Liver (tissue), 9 donors: ENCODE measurements around the gene CCL24. TPM values are rescaled to one million over a fixed set of nuclear protein-coding genes. Genes with fewer than 3 reads are reported as not detected.
A peak's percentile ranks its signal among the peaks of the same experiment; 100 is the strongest.

Experiments used
- DNase-seq: peaks from one replicate; pipeline ENCODE4 v3.0.0-alpha.2; 2017; ENCODE audit warnings: low spot score
- H3K27ac ChIP-seq, 2 donors: one replicate each; pipeline ENCODE4 v1.7.0; 2013; ENCODE audit warnings: inconsistent platforms in 2 of 2, low read length in 2 of 2, control low read depth in 1 of 2, low read depth in 1 of 2, mild to moderate bottlenecking in 1 of 2
- H3K27me3 ChIP-seq, 4 donors: one replicate each; pipeline versions ENCODE4 v1.6.1 to v1.7.0; 2013; ENCODE audit warnings: low read length in 3 of 4, inconsistent platforms in 1 of 4, mild to moderate bottlenecking in 1 of 4, moderate library complexity in 1 of 4; ENCODE audit not compliant: control insufficient read depth in 4 of 4, insufficient read depth in 4 of 4
- H3K36me3 ChIP-seq, 4 donors: one replicate each; pipeline versions ENCODE4 v1.6.1 to v1.7.0; 2013; ENCODE audit warnings: low read length in 3 of 4, mild to moderate bottlenecking in 3 of 4, low read depth in 1 of 4, moderate library complexity in 1 of 4; ENCODE audit not compliant: control insufficient read depth in 4 of 4, insufficient read depth in 3 of 4
- H3K4me1 ChIP-seq, 4 donors: one replicate each; pipeline versions ENCODE4 v1.6.1 to v1.7.0; 2013; ENCODE audit warnings: low read length in 3 of 4, mild to moderate bottlenecking in 3 of 4, moderate library complexity in 1 of 4; ENCODE audit not compliant: control insufficient read depth in 4 of 4, insufficient read depth in 4 of 4
- H3K4me3 ChIP-seq, 3 donors: one replicate each; pipeline versions ENCODE4 v1.6.1 to v1.7.0; 2013; ENCODE audit warnings: low read length in 3 of 3, control low read depth in 1 of 3, low read depth in 1 of 3, mild to moderate bottlenecking in 1 of 3
- H3K9ac ChIP-seq, 2 donors: one replicate each; pipeline ENCODE4 v1.7.0; 2013; ENCODE audit warnings: low read length in 2 of 2, mild to moderate bottlenecking in 2 of 2, moderate library complexity in 2 of 2, control low read depth in 1 of 2, low read depth in 1 of 2
- H3K9me3 ChIP-seq, 4 donors: one replicate each; pipeline versions ENCODE4 v1.6.1 to v1.7.0; 2013; ENCODE audit warnings: low read length in 3 of 4; ENCODE audit not compliant: control insufficient read depth in 4 of 4
- FOXA1 ChIP-seq: IDR thresholded peaks from 2 replicates; pipeline ENCODE4 v1.6.1; 2016; ENCODE audit warnings: antibody characterized with exemption
- FOXA2 ChIP-seq: IDR thresholded peaks from 2 replicates; pipeline ENCODE4 v1.6.1; 2016; ENCODE audit warnings: antibody characterized with exemption
- GABPA ChIP-seq, 2 donors: IDR thresholded peaks in 1 of 2; conservative IDR thresholded peaks in 1 of 2; 2 replicates each; pipeline ENCODE4 v1.6.1; 2016; ENCODE audit warnings: antibody characterized with exemption in 2 of 2, mild to moderate bottlenecking in 1 of 2, moderate library complexity in 1 of 2
- HNF4A ChIP-seq, 2 donors: conservative IDR thresholded peaks; 2 replicates each; pipeline ENCODE4 v1.6.1; 2016; ENCODE audit warnings: antibody characterized with exemption in 2 of 2, mild to moderate bottlenecking in 2 of 2
- HNF4G ChIP-seq: IDR thresholded peaks from 2 replicates; pipeline ENCODE4 v1.6.1; 2016; ENCODE audit warnings: antibody characterized with exemption
- JUND ChIP-seq, 2 donors: IDR thresholded peaks; 2 replicates each; pipeline ENCODE4 v1.6.1; 2016; ENCODE audit warnings: antibody characterized with exemption in 2 of 2
- NR2F2 ChIP-seq: IDR thresholded peaks from 2 replicates; pipeline ENCODE4 v1.6.1; 2016; ENCODE audit warnings: antibody characterized with exemption
- RAD21 ChIP-seq, 2 donors: IDR thresholded peaks; 2 replicates each; pipeline ENCODE4 v1.6.1; 2016; ENCODE audit warnings: antibody characterized with exemption in 2 of 2, mild to moderate bottlenecking in 2 of 2
- RXRA ChIP-seq, 2 donors: IDR thresholded peaks; 2 replicates each; pipeline ENCODE4 v1.6.1; 2017 to 2018; ENCODE audit warnings: antibody characterized with exemption in 2 of 2, mild to moderate bottlenecking in 1 of 2
- SP1 ChIP-seq: IDR thresholded peaks from 2 replicates; pipeline ENCODE4 v1.6.1; 2018; ENCODE audit warnings: antibody characterized with exemption, mild to moderate bottlenecking
- TAF1 ChIP-seq: conservative IDR thresholded peaks from 2 replicates; pipeline ENCODE4 v1.6.1; 2016; ENCODE audit warnings: antibody characterized with exemption, mild to moderate bottlenecking
- YY1 ChIP-seq: IDR thresholded peaks from 2 replicates; pipeline ENCODE4 v1.6.1; 2016; ENCODE audit warnings: antibody characterized with exemption, mild to moderate bottlenecking
- WGBS: extraction: QIAGEN DNeasy Blood & Tissue Kit; methylation state at CpG from one replicate; pipeline ENCODE4 v1.1.7; 2013; 5-methylcytosine and 5-hydroxymethylcytosine counted together
- polyA plus RNA-seq, 2 donors: library from polyadenylated mRNA; stranded (reverse) in 1 of 2; unstranded in 1 of 2; fragments of 200-250 nt in 1 of 2; fragments of >200 nt in 1 of 2; fragmentation: Nextera tagmentation in 1 of 2; extraction: Ambion mirVana in 1 of 2; gene quantifications; one replicate each; pipeline versions ENCODE4 v1.2.1 to v1.2.3, GENCODE V29; 2013 to 2015
- total RNA-seq, 2 donors: library from RNA; depleted of rRNA; stranded (reverse); fragments of >200 nt; gene quantifications; one replicate each; pipeline ENCODE4 v1.2.3, GENCODE V29; 2014
- TF ChIP-seq, protein P1 (sequence below): IDR thresholded peaks from 2 replicates; pipeline ENCODE4 v1.6.1; 2016; ENCODE audit warnings: antibody characterized with exemption, mild to moderate bottlenecking
- TF ChIP-seq, protein P2 (sequence below): IDR thresholded peaks from 2 replicates; pipeline ENCODE4 v1.6.1; 2016; ENCODE audit warnings: antibody characterized with exemption
- TF ChIP-seq, protein P3 (sequence below): IDR thresholded peaks from 2 replicates; pipeline ENCODE4 v1.6.1; 2016; ENCODE audit warnings: antibody characterized with exemption
- TF ChIP-seq, protein P4 (sequence below): IDR thresholded peaks from 2 replicates; pipeline ENCODE4 v1.6.1; 2016; ENCODE audit warnings: antibody characterized with exemption
- TF ChIP-seq, protein P5 (sequence below): fragments of 150-350 bp; IDR thresholded peaks from 2 replicates; pipeline ENCODE4 v1.5.1; 2017; ENCODE audit warnings: improper control_type of control experiment, low read depth, low read length; ENCODE audit not compliant: missing input control
- donor health status: healthy.
- donor health status: healthy.
- donor health status: healthy.
- donor health status: healthy.
- donor health status: healthy.

CCL24 gene
- total and polyA plus RNA-seq, 4 donors: 0.47 to 2.1 (median 1.6) TPM; not detected in 1

DNA sequence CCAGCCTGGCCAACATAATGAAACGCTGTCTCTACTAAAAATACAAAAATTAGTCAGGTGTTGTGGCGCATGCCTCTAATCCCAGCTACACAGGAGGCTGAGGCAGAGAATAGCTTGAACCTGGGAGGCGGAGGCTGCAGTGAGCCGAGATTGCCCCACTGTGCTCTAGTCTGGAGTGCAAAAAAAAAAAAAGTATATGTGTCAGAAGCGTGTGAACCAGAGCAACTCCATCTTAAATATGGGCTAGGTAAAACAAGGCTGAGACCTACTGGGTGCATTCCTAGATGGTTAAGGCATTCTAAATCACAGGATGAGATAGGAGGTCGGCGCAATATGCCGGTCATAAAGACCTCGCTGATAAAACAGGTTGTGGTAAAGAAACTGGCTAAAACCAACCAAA, 6.2 kb downstream of the CCL24 start:
- 87% methylated on average over 9 of the region's 9 CpGs for WGBS
- no peak for DNase-seq
- no peaks in the 10 kb centered on the region for H3K4me1 ChIP-seq
- no peak overlapping the region for H3K4me3 ChIP-seq
- H3K9ac ChIP-seq: no peak overlapping the region
- H3K36me3 ChIP-seq: no peaks in the 10 kb centered on the region
- TF ChIP-seq RAD21 (IDR thresholded peaks at IDR 0.05) (no peak), NR2F2 (no peak), HNF4G (no peak), GABPA (IDR thresholded peaks at IDR 0.05 in 1 of 2, conservative IDR thresholded peaks at IDR 0.05 in 1 of 2) (no peak), YY1 (no peak), HNF4A (conservative IDR thresholded peaks at IDR 0.05) (no peak), SP1 (no peak), JUND (IDR thresholded peaks at IDR 0.05) (no peak), FOXA1 (no peak), RXRA (IDR thresholded peaks at IDR 0.05) (no peak)
- TF ChIP-seq, protein P1, sequence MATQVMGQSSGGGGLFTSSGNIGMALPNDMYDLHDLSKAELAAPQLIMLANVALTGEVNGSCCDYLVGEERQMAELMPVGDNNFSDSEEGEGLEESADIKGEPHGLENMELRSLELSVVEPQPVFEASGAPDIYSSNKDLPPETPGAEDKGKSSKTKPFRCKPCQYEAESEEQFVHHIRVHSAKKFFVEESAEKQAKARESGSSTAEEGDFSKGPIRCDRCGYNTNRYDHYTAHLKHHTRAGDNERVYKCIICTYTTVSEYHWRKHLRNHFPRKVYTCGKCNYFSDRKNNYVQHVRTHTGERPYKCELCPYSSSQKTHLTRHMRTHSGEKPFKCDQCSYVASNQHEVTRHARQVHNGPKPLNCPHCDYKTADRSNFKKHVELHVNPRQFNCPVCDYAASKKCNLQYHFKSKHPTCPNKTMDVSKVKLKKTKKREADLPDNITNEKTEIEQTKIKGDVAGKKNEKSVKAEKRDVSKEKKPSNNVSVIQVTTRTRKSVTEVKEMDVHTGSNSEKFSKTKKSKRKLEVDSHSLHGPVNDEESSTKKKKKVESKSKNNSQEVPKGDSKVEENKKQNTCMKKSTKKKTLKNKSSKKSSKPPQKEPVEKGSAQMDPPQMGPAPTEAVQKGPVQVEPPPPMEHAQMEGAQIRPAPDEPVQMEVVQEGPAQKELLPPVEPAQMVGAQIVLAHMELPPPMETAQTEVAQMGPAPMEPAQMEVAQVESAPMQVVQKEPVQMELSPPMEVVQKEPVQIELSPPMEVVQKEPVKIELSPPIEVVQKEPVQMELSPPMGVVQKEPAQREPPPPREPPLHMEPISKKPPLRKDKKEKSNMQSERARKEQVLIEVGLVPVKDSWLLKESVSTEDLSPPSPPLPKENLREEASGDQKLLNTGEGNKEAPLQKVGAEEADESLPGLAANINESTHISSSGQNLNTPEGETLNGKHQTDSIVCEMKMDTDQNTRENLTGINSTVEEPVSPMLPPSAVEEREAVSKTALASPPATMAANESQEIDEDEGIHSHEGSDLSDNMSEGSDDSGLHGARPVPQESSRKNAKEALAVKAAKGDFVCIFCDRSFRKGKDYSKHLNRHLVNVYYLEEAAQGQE: no peak
- TF ChIP-seq, protein P2, sequence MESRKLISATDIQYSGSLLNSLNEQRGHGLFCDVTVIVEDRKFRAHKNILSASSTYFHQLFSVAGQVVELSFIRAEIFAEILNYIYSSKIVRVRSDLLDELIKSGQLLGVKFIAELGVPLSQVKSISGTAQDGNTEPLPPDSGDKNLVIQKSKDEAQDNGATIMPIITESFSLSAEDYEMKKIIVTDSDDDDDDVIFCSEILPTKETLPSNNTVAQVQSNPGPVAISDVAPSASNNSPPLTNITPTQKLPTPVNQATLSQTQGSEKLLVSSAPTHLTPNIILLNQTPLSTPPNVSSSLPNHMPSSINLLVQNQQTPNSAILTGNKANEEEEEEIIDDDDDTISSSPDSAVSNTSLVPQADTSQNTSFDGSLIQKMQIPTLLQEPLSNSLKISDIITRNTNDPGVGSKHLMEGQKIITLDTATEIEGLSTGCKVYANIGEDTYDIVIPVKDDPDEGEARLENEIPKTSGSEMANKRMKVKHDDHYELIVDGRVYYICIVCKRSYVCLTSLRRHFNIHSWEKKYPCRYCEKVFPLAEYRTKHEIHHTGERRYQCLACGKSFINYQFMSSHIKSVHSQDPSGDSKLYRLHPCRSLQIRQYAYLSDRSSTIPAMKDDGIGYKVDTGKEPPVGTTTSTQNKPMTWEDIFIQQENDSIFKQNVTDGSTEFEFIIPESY: no peak
- TF ChIP-seq, protein P3, sequence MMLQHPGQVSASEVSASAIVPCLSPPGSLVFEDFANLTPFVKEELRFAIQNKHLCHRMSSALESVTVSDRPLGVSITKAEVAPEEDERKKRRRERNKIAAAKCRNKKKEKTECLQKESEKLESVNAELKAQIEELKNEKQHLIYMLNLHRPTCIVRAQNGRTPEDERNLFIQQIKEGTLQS: no peak
- TF ChIP-seq, protein P4, sequence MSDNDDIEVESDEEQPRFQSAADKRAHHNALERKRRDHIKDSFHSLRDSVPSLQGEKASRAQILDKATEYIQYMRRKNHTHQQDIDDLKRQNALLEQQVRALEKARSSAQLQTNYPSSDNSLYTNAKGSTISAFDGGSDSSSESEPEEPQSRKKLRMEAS: no peak
- H3K27ac ChIP-seq: no peak overlapping the region
- no peaks in the 10 kb centered on the region for H3K27me3 ChIP-seq
- peaks cover 1 to 12% (median 7%) of the 10 kb centered on the region in 4 donors for H3K9me3 ChIP-seq

DNA sequence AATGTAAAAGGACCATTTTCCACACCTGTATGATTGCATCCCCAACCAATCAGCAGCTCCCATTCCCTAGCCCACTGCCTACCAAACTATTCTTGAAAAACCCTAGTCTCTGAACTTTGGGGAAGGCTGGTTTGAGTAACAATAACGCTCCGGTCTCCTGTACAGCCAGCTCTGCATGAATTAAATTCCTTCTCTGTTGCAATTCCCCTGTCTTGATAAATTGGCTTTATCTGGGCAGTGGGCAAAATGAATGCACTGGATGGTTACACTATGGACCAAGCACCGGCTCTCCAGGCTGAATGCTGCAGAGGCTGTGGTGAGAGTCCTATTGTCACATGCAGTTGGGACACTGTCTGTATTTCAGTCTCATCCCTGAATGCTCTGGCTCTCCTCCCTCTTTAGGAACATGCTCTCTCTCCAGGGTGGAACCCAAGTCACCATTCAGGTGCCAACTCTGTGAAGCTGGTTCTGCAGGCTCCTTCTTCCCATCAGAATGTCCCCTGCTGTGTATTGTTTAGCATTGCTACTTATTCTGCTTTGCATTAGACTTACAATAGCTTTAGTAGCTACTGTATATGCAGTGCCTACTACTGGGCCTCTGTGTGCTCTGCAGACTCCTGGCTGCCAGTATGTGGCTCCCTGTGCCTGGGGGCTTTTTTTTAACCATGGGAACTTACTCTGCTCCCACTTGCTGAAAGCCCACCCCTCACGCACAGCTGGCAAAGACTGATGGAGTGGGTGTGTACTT, 6.9 kb downstream of the CCL24 start:
- TF ChIP-seq YY1: no peak
- TF ChIP-seq RXRA (IDR thresholded peaks at IDR 0.05): no peak
- TF ChIP-seq, protein P3: no peak
- TF ChIP-seq, protein P4: no peak
- TF ChIP-seq HNF4A (conservative IDR thresholded peaks at IDR 0.05): no peak
- TF ChIP-seq, protein P1: no peak
- TF ChIP-seq TAF1: no peak
- no peak for TF ChIP-seq SP1
- TF ChIP-seq RAD21 (IDR thresholded peaks at IDR 0.05): no peak
- TF ChIP-seq HNF4G: no peak
- TF ChIP-seq, protein P5, sequence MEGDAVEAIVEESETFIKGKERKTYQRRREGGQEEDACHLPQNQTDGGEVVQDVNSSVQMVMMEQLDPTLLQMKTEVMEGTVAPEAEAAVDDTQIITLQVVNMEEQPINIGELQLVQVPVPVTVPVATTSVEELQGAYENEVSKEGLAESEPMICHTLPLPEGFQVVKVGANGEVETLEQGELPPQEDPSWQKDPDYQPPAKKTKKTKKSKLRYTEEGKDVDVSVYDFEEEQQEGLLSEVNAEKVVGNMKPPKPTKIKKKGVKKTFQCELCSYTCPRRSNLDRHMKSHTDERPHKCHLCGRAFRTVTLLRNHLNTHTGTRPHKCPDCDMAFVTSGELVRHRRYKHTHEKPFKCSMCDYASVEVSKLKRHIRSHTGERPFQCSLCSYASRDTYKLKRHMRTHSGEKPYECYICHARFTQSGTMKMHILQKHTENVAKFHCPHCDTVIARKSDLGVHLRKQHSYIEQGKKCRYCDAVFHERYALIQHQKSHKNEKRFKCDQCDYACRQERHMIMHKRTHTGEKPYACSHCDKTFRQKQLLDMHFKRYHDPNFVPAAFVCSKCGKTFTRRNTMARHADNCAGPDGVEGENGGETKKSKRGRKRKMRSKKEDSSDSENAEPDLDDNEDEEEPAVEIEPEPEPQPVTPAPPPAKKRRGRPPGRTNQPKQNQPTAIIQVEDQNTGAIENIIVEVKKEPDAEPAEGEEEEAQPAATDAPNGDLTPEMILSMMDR: no peak
- no peak for TF ChIP-seq FOXA1
- no peak for TF ChIP-seq GABPA (IDR thresholded peaks at IDR 0.05 in 1 of 2, conservative IDR thresholded peaks at IDR 0.05 in 1 of 2)
- TF ChIP-seq FOXA2: no peak
- no peaks in the 10 kb centered on the region for H3K4me1 ChIP-seq
- peaks cover 1 to 12% (median 7%) of the 10 kb centered on the region in 4 donors for H3K9me3 ChIP-seq
- no peaks in the 10 kb centered on the region for H3K36me3 ChIP-seq
- DNase-seq: no peak
- H3K4me3 ChIP-seq: peak overlapping the region in 1 of 3 donors; percentile 7
- H3K27me3 ChIP-seq: no peaks in the 10 kb centered on the region
- H3K27ac ChIP-seq: no peak overlapping the region
- WGBS: 91% methylated on average over 4 of the region's 4 CpGs
- no peak overlapping the region for H3K9ac ChIP-seq
